ENCODE measurements around the gene PLCH1. TPM values are rescaled to one million over a fixed set of nuclear protein-coding genes. Genes with fewer than 3 reads are reported as not detected.

PLCH1 gene
- total and polyA plus RNA-seq, 2 of the 8 experiments (the other 6 are each of a cell fraction or from before 2014, with no cell fraction given): 5.8 to 17.2 TPM

DNA sequence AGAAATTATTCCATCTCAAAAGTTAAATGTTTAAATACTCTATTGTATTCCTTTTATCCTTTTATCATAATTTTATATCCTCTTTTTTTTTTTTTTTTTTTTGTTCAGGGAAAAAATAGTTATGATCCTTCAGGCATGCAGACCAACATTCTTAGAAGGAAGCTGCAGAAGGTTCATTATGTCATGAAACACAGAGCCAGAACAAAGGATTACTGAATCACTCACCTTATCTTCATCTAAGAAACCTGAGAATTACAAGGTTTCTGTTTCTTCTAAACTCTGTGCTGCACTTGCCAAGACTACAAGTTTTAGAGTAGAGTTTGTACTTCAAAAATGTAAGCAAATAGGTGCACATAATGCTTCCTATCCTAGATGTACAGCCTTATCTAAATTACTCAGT lies 3.3 kb downstream of the PLCH1 start (continued):
- TF ChIP-seq RAD21 (IDR thresholded peaks at IDR 0.05 in 1 of 2, conservative IDR thresholded peaks at IDR 0.05 in 1 of 2; ENCODE audit: low read depth in 2 of 2, low read length in 2 of 2) (no peak), CREB1 (IDR thresholded peaks at IDR 0.05) (no peak), CBX5 (IDR thresholded peaks at IDR 0.05; ENCODE audit: low read depth, low read length) (no peak), TBP (IDR thresholded peaks at IDR 0.05; ENCODE audit: low read depth, low read length) (no peak), SIRT6 (IDR thresholded peaks at IDR 0.05; ENCODE audit: low read length) (no peak), ASH2L (IDR thresholded peaks at IDR 0.05; ENCODE audit: low read length) (no peak)

Measured in H1 (cell line).